Adipocyte (in vitro differentiated cells): Measurements from ENCODE around the gene IFITM1.
"Not testable (repeated sequence)": the region's sequence is repeated elsewhere in the genome, so short reads cannot be mapped to it uniquely, and the experiment has no call there.

Experiments used
- DNase-seq: peaks from one replicate; pipeline ENCODE4 v3.0.0-alpha.2; 2015; ENCODE audit warnings: low read depth
- H3K27me3 ChIP-seq: replicated peaks from 2 replicates; pipeline ENCODE4 v1.7.0; 2013; ENCODE audit warnings: mild to moderate bottlenecking, low read length, moderate library complexity; ENCODE audit not compliant: control insufficient read depth, insufficient read depth
- H3K36me3 ChIP-seq: 2 replicates; pipeline ENCODE4 v1.7.0; 2013; ENCODE audit warnings: low read length, mild to moderate bottlenecking, moderate library complexity; ENCODE audit not compliant: control insufficient read depth, insufficient read depth, severe bottlenecking
- H3K4me1 ChIP-seq: 2 replicates; pipeline ENCODE4 v1.7.0; 2013; ENCODE audit warnings: mild to moderate bottlenecking, low read length, moderate library complexity; ENCODE audit not compliant: control insufficient read depth, insufficient read depth
- H3K4me3 ChIP-seq: 2 replicates; pipeline ENCODE4 v1.7.0; 2013; ENCODE audit warnings: mild to moderate bottlenecking, low read length, moderate library complexity
- H3K9ac ChIP-seq: 2 replicates; pipeline ENCODE4 v1.7.0; 2013; ENCODE audit warnings: mild to moderate bottlenecking, low read length, moderate library complexity
- H3K9me3 ChIP-seq: 2 replicates; pipeline ENCODE4 v1.7.0; 2013; ENCODE audit warnings: mild to moderate bottlenecking, low read length, moderate library complexity; ENCODE audit not compliant: control insufficient read depth

IFITM1 gene

GRCh38 chr11:313787-314553 is at the start of gene IFITM1:
IFITM1 (plus strand) TSS chr11:314040; CDS start chr11:314171, 131 bp downstream.
- Histone ChIP-seq H3K4me1 (peaks cover 38% of the 10 kb centered on the region), H3K27me3 (no peaks in the 10 kb centered on the region), H3K4me3 (peak within 1 kb of the TSS; percentile 80), H3K9ac (peak within 1 kb of the TSS; percentile 85), H3K9me3 (no peaks in the 10 kb centered on the region), H3K36me3 (no peaks in the 10 kb centered on the region)
- DNase-seq: peak; percentile 89

DNA sequence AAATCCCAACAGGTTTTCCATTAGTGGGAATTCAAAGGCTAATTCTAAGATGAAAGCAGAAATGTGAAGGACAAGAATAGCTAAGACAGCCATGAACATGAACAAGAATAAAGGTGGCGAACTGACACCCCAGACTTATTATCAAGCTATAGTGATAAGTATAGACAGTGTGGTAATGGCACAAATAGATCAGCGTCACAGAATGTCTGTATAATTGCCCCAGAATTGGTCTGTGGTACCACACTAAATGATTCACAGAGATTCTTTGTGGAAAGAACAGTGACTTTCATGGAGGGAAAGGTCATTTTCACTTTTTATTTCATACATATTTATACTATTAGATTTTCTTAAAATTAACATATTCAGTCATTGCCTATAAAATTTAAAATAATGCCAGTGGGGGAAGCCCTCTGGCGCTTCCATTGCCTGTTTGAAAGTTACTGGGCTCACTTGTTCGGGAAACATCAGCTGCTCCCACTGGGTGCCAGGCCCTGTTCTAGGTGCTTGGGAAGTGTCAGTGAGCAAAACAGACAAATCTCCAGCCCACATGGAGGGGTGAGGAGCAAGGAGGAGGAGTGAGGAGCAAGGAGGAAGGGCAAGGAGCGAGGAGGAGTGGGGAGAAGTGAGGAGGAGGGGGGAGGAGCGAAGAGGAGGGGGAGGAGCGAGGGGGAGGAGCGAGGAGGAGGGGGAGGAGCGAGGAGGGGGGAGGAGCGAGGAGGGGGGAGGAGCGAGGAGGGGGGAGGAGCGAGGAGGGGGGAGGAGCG is 47.0 kb upstream of the IFITM1 start:
- H3K27me3 ChIP-seq: peaks cover 17% of the 10 kb centered on the region
- peaks cover 8% of the 10 kb centered on the region for H3K4me1 ChIP-seq
- H3K4me3 ChIP-seq: no peak overlapping the region
- H3K9ac ChIP-seq: no peak overlapping the region
- no peak for DNase-seq
- H3K36me3 ChIP-seq: no peaks in the 10 kb centered on the region
- no peaks in the 10 kb centered on the region for H3K9me3 ChIP-seq

- DNase-seq: no peak
- H3K4me1 ChIP-seq: peaks cover 8% of the 10 kb centered on the region
- peaks cover 24% of the 10 kb centered on the region for H3K27me3 ChIP-seq
- H3K4me3 ChIP-seq: no peak overlapping the region
- no peaks in the 10 kb centered on the region for H3K9me3 ChIP-seq
- no peaks in the 10 kb centered on the region for H3K36me3 ChIP-seq
- no peak overlapping the region for H3K9ac ChIP-seq
These were observed 46.3 kb upstream of the IFITM1 start for GRCh38 chr11:267491-267994.

GRCh38 chr11:268716-269145 is 45.1 kb upstream of the IFITM1 start:
- Histone ChIP-seq H3K9ac (peak overlapping the region; percentile 17), H3K4me3 (peak overlapping the region; percentile 43), H3K27me3 (peaks cover 32% of the 10 kb centered on the region)
- not testable (repeated sequence) for H3K36me3 ChIP-seq, H3K4me1 ChIP-seq, H3K9me3 ChIP-seq
- DNase-seq: peak; percentile 62

- Histone ChIP-seq H3K4me3 (peak overlapping the region; percentile 43), H3K9me3 (no peaks in the 10 kb centered on the region), H3K9ac (no peak overlapping the region), H3K4me1 (peaks cover 8% of the 10 kb centered on the region), H3K27me3 (peaks cover 37% of the 10 kb centered on the region), H3K36me3 (no peaks in the 10 kb centered on the region)
- DNase-seq: no peak
These were observed 44.5 kb upstream of the IFITM1 start for GRCh38 chr11:269146-269890.

DNA sequence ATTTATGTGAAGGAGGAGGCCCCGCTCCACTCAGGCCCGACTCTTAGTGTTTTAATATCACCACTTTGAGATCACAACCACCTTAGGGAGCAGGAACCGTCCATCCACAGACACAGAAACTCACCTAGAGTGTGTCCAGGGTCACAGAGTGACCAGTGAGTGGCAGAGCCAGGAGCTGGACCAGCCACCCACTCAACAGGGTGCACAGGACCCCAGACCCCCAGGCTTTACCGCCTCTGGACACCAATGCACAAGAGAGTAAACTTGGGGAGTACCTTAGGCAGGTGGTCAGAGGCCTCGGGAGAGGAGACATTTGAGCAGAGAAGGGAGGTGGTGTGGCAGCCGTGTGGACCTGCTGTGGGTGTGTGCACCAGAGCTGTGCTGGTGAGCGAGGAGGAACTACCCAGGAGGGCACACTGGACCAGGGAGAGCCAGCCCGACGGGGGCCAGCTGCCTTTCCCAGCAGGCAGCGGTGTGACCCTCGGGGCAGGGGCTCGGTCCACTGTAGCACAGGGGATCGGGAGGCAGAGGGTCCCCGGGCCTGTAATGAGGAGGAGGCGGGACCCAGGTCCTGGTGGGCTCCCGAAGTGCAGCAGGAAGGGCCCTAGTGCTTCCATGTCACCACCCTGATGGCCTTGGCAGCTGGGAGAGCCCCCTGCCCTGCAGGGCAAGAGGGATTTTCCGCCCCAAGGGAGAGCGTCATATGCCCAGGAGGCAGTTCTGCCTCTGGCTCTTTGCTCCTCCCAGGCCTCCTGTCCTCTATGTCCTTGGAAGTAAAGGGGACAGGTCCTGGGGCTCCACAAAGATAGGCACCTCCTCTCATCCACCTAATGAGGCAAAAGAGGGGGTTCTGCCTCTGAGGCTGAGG is 43.2 kb upstream of the IFITM1 start:
- H3K36me3 ChIP-seq: no peaks in the 10 kb centered on the region
- H3K9me3 ChIP-seq: peaks cover 8% of the 10 kb centered on the region
- H3K4me1 ChIP-seq: peaks cover 8% of the 10 kb centered on the region
- no peak for DNase-seq
- no peak overlapping the region for H3K9ac ChIP-seq
- no peak overlapping the region for H3K4me3 ChIP-seq
- peaks cover 45% of the 10 kb centered on the region for H3K27me3 ChIP-seq

- Histone ChIP-seq H3K36me3 (no peaks in the 10 kb centered on the region), H3K9ac (no peak overlapping the region), H3K4me3 (no peak overlapping the region), H3K9me3 (peaks cover 13% of the 10 kb centered on the region), H3K27me3 (peaks cover 45% of the 10 kb centered on the region), H3K4me1 (peaks cover 8% of the 10 kb centered on the region)
- DNase-seq: no peak
These were observed 42.5 kb upstream of the IFITM1 start for GRCh38 chr11:271319-271715.

- peaks cover 45% of the 10 kb centered on the region for H3K27me3 ChIP-seq
These were observed 41.5 kb upstream of the IFITM1 start for GRCh38 chr11:272195-272930.

DNA sequence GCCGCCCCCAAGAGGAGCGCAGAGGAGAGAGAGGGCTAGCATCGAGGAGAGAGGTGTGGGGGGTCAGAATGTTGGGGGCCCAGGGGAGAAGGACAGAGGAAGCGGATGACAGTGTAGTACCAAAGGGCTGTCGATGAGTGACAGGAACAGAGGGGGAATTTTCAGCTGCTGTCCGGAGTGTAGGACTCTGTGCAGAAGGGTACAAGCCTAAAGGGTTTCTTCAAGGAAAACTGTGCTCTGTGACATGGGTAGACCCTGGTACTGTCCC is 41.0 kb upstream of the IFITM1 start:
- Histone ChIP-seq H3K9ac (no peak overlapping the region), H3K27me3 (peaks cover 49% of the 10 kb centered on the region), H3K9me3 (peaks cover 16% of the 10 kb centered on the region), H3K36me3 (no peaks in the 10 kb centered on the region), H3K4me3 (no peak overlapping the region), H3K4me1 (peaks cover 8% of the 10 kb centered on the region)
- DNase-seq: no peak

More at GRCh38 chr11:272195-272930, 41.5 kb upstream of the IFITM1 start:
- Histone ChIP-seq H3K4me1 (peaks cover 8% of the 10 kb centered on the region), H3K9me3 (peaks cover 16% of the 10 kb centered on the region), H3K36me3 (no peaks in the 10 kb centered on the region), H3K9ac (no peak overlapping the region), H3K4me3 (no peak overlapping the region)
- no peak for DNase-seq

GRCh38 chr11:276219-276618 is 37.6 kb upstream of the IFITM1 start:
- no peaks in the 10 kb centered on the region for H3K36me3 ChIP-seq

More at GRCh38 chr11:276219-276618, 37.6 kb upstream of the IFITM1 start:
- Histone ChIP-seq H3K9ac (no peak overlapping the region), H3K4me3 (no peak overlapping the region), H3K27me3 (peaks cover 52% of the 10 kb centered on the region), H3K4me1 (no peaks in the 10 kb centered on the region), H3K9me3 (peaks cover 16% of the 10 kb centered on the region)
- no peak for DNase-seq
